Mucosa of descending colon (tissue), 3 donors: ENCODE measurements around the gene JAZF1. TPM values are rescaled to one million over a fixed set of nuclear protein-coding genes. Genes with fewer than 3 reads are reported as not detected.

Source experiments
- ATAC-seq: fragments of 200-7000 bp; cut with Tn5 transposase; one replicate; pipeline ENCODE4 v1.9.1; 2020; ENCODE audit warnings: mild to moderate bottlenecking, moderate library complexity
- DNase-seq, 3 donors: peaks; one replicate each; pipeline ENCODE4 v3.0.0-alpha.2; 2020
- H3K36me3 ChIP-seq: fragments of 200-600 bp; one replicate; pipeline ENCODE4 v1.8.0; 2021; ENCODE audit warnings: low read depth, mild to moderate bottlenecking
- H3K4me1 ChIP-seq: fragments of 200-600 bp; one replicate; pipeline ENCODE4 v1.8.0; 2021; ENCODE audit warnings: low read depth, mild to moderate bottlenecking
- H3K4me3 ChIP-seq: fragments of 200-600 bp; one replicate; pipeline ENCODE4 v1.8.0; 2021; ENCODE audit warnings: mild to moderate bottlenecking
- H3K9me3 ChIP-seq: fragments of 200-600 bp; one replicate; pipeline ENCODE4 v1.8.0; 2021; ENCODE audit warnings: mild to moderate bottlenecking
- CTCF ChIP-seq: fragments of 200-600 bp; IDR thresholded peaks from one replicate; pipeline ENCODE4 v1.8.0; 2022; ENCODE audit warnings: antibody characterized with exemption, mild to moderate bottlenecking
- intact Hi-C, 2 donors: fragments of 100-400 bp; cut with DNase I in 1 of 2; cut with micrococcal nuclease in 1 of 2; formaldehyde crosslinking; loops; one replicate each; pipeline versions ENCODE4 v1.11.0 to v1.11.1; 2022; cut with DNase I, micrococcal nuclease
- total RNA-seq, 3 donors: library from RNA; stranded (reverse); fragmentation: NEBNext Ultra II Directional in 2 of 3; extraction: Animal tissue kit (Norgen Biotek cat#: 25700) in 2 of 3; gene quantifications; one replicate each; pipeline versions ENCODE4 v1.2.1 to v1.2.4, GENCODE V29; 2021 to 2023
- donor health status: DM: no; HTN: no; CAD: no; lungs with moderate emphysema.
- donor health status: DM: no; HTN: no; CAD: no.
- donor health status: DM: no; HTN: yes; CAD: no.

Gene JAZF1
- total RNA-seq, 3 donors from 2014 or later = 4.9 to 68.4 (median 6.4) TPM

DNA sequence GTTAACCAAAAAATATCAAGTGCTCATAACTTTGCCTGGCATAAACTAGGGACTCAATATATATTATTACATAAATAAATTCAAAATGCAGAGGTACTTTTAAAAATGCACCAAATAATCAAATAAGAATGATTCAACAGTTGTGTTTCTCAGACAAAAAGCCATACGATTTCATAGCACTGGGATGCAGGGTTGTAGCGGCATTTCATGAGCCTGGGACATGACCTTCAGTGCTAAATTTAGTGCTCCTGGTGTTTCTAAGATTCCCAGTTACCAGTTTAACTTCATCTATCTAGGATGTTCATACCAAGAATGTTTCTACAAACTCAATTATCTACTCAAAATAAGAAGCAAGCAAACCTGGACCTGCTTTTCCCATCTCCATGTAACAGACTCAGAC lies 4.0 kb downstream of the JAZF1 start:
- Histone ChIP-seq H3K9me3 (no peaks in the 10 kb centered on the region), H3K36me3 (no peaks in the 10 kb centered on the region), H3K4me3 (no peak overlapping the region), H3K4me1 (peaks cover 4% of the 10 kb centered on the region)
- no peak for DNase-seq
- intact Hi-C loops = no loop called here
- no peak for TF ChIP-seq CTCF
- no peak for ATAC-seq

GRCh38 chr7:28176174-28176573 lies 4.4 kb downstream of the JAZF1 start:
- intact Hi-C loops = no loop called here
- TF ChIP-seq CTCF = no peak
- no peaks in the 10 kb centered on the region for H3K36me3 ChIP-seq

GRCh38 chr7:28174901-28175661 lies 5.5 kb downstream of the JAZF1 start:
- intact Hi-C loops = no loop called here
- peaks cover 4% of the 10 kb centered on the region for H3K4me1 ChIP-seq
- no peaks in the 10 kb centered on the region for H3K36me3 ChIP-seq
- ATAC-seq (no peak), DNase-seq (no peak)
- TF ChIP-seq CTCF = no peak
- H3K4me3 ChIP-seq = no peak overlapping the region
- H3K9me3 ChIP-seq = no peaks in the 10 kb centered on the region

More at GRCh38 chr7:28176174-28176573, 4.4 kb downstream of the JAZF1 start:
- DNase-seq = no peak
- peaks cover 4% of the 10 kb centered on the region for H3K4me1 ChIP-seq
- H3K4me3 ChIP-seq = no peak overlapping the region
- H3K9me3 ChIP-seq = no peaks in the 10 kb centered on the region
- no peak for ATAC-seq

GRCh38 chr7:28174442-28174841 lies 6.2 kb downstream of the JAZF1 start:
- ATAC-seq = no peak
- Histone ChIP-seq H3K4me3 (no peak overlapping the region), H3K9me3 (no peaks in the 10 kb centered on the region), H3K4me1 (peaks cover 4% of the 10 kb centered on the region), H3K36me3 (no peaks in the 10 kb centered on the region)
- DNase-seq = no peak
- TF ChIP-seq CTCF = no peak
- intact Hi-C loops = no loop called here

- DNase-seq (no peak), ATAC-seq (no peak)
- Histone ChIP-seq H3K9me3 (no peaks in the 10 kb centered on the region), H3K36me3 (no peaks in the 10 kb centered on the region), H3K4me1 (no peaks in the 10 kb centered on the region), H3K4me3 (no peak overlapping the region)
- intact Hi-C loops = no loop called here
- no peak for TF ChIP-seq CTCF
Measured at GRCh38 chr7:28173531-28173930, 7.1 kb downstream of the JAZF1 start.
